Neural progenitor cell (in vitro differentiated cells): ENCODE measurements around the gene COMMD10. TPM values are rescaled to one million over a fixed set of nuclear protein-coding genes. Genes with fewer than 3 reads are reported as not detected.
A peak's percentile ranks its signal among the peaks of the same experiment; 100 is the strongest.

Experiments used
- DNase-seq: peaks from one replicate; pipeline ENCODE4 v3.0.0-alpha.2; 2016; ENCODE audit warnings: low spot score
- H2AFZ ChIP-seq: fragments of 200-600 bp; sonication (generic); replicated peaks from 2 replicates; pipeline ENCODE4 v1.6.1; 2016; ENCODE audit warnings: antibody characterized with exemption
- H3F3A ChIP-seq: fragments of 200-600 bp; sonication (generic); 2 replicates; pipeline ENCODE4 v1.6.1; 2016; ENCODE audit warnings: antibody characterized with exemption, low read depth
- H3K27ac ChIP-seq: fragments of 200-600 bp; sonication (generic); 2 replicates; pipeline ENCODE4 v1.5.1; 2016; ENCODE audit warnings: mild to moderate bottlenecking
- H3K27me3 ChIP-seq: fragments of 200-600 bp; sonication (generic); 2 replicates; pipeline ENCODE4 v1.6.1; 2016; ENCODE audit warnings: mild to moderate bottlenecking, moderate library complexity
- H3K36me3 ChIP-seq: fragments of 200-600 bp; sonication (generic); 2 replicates; pipeline ENCODE4 v1.5.1; 2016
- H3K4me1 ChIP-seq: fragments of 200-600 bp; sonication (generic); 2 replicates; pipeline ENCODE4 v1.6.1; 2016; ENCODE audit warnings: mixed run types
- H3K4me2 ChIP-seq: fragments of 200-600 bp; sonication (generic); 2 replicates; pipeline ENCODE4 v1.6.1; 2016
- H3K4me3 ChIP-seq: fragments of 200-600 bp; sonication (generic); 2 replicates; pipeline ENCODE4 v1.5.1; 2016
- H3K79me2 ChIP-seq: fragments of 200-600 bp; sonication (generic); 2 replicates; pipeline ENCODE4 v1.6.1; 2016; ENCODE audit warnings: low read depth
- H3K9ac ChIP-seq: fragments of 200-600 bp; sonication (generic); 2 replicates; pipeline ENCODE4 v1.6.1; 2016
- H3K9me3 ChIP-seq: fragments of 200-600 bp; sonication (generic); 2 replicates; pipeline ENCODE4 v1.5.1; 2016; ENCODE audit warnings: low read depth
- H4K20me1 ChIP-seq: fragments of 200-600 bp; sonication (generic); 2 replicates; pipeline ENCODE4 v1.6.1; 2016; ENCODE audit warnings: low read depth
- H3K27ac Mint-ChIP-seq: 3 replicates; pipeline ENCODE4 v1.8.0; 2021; ENCODE audit warnings: mixed read lengths
- H3K27me3 Mint-ChIP-seq: 2 replicates; pipeline ENCODE4 v1.8.0; 2022; ENCODE audit warnings: low read depth, mild to moderate bottlenecking, inconsistent platforms, moderate library complexity, mixed read lengths; ENCODE audit not compliant: insufficient read depth
- H3K36me3 Mint-ChIP-seq: 3 replicates; pipeline ENCODE4 v1.8.0; 2021; ENCODE audit warnings: mixed read lengths
- H3K4me1 Mint-ChIP-seq: 3 replicates; pipeline ENCODE4 v1.8.0; 2021; ENCODE audit warnings: mixed read lengths
- H3K4me3 Mint-ChIP-seq: 3 replicates; pipeline ENCODE4 v1.8.0; 2021; ENCODE audit warnings: mild to moderate bottlenecking, moderate library complexity, mixed read lengths
- H3K9me3 Mint-ChIP-seq: 3 replicates; pipeline ENCODE4 v1.8.0; 2020; ENCODE audit warnings: mixed read lengths
- EZH2 ChIP-seq: fragments of 200-600 bp; sonication (generic); IDR thresholded peaks from 2 replicates; pipeline ENCODE4 v1.6.1; 2017; ENCODE audit warnings: antibody characterized with exemption, mild to moderate bottlenecking, moderate library complexity
- EZH2phosphoT487 ChIP-seq: fragments of 200-600 bp; sonication (generic); IDR thresholded peaks from 2 replicates; pipeline ENCODE4 v1.6.1; 2017; ENCODE audit warnings: antibody characterized with exemption
- total RNA-seq: library from RNA; depleted of rRNA; stranded (reverse); fragments of >200 nt; gene quantifications from 2 replicates; pipeline ENCODE4 v1.2.3, GENCODE V29; 2015; ENCODE audit warnings: low replicate concordance
- TF ChIP-seq, protein P1 (sequence below): fragments of 200-600 bp; sonication (generic); IDR thresholded peaks from 2 replicates; pipeline ENCODE4 v1.5.1; 2017; ENCODE audit warnings: antibody characterized with exemption, mild to moderate bottlenecking

COMMD10 gene
- total RNA-seq, 1 donor from 2014 or later = 77.0 TPM

DNA sequence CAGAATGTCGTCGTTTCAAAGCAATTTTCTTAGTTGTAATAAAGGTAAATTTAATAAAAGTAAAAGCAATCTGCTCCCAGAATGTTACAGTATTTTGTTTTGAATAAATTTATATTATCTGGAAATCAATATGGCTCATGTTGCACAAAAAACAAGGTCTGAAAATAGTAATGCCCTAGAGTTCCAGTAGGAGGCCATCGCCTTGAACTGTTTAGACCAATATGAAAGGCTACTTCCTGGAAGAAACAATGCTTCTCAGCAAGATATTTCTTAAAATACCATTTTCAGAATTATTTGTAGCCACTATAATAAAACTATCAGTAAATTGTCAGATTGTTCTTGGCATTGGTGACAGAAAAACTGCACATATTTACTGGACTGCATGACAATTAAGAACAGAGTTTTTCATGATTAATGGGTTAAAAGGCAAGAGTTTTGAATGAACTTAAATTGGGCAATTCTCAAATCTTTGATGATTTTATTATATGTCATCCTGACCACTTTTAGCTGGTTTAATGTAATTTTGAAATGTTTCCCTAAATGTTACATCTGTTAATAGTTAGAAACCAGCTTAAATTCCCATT is 153.2 kb downstream of the COMMD10 start:
- Histone ChIP-seq H3K4me3 (no peak overlapping the region), H3K36me3 (no peaks in the 10 kb centered on the region), H3K9ac (no peak overlapping the region), H3F3A (no peaks in the 10 kb centered on the region), H3K27ac (no peak overlapping the region), H2AFZ (no peak overlapping the region), H3K4me2 (no peak overlapping the region), H4K20me1 (no peaks in the 10 kb centered on the region), H3K4me1 (no peaks in the 10 kb centered on the region), H3K9me3 (no peaks in the 10 kb centered on the region), H3K27me3 (no peaks in the 10 kb centered on the region), H3K79me2 (no peaks in the 10 kb centered on the region)
- TF ChIP-seq EZH2 = no peak
- TF ChIP-seq, protein P1, sequence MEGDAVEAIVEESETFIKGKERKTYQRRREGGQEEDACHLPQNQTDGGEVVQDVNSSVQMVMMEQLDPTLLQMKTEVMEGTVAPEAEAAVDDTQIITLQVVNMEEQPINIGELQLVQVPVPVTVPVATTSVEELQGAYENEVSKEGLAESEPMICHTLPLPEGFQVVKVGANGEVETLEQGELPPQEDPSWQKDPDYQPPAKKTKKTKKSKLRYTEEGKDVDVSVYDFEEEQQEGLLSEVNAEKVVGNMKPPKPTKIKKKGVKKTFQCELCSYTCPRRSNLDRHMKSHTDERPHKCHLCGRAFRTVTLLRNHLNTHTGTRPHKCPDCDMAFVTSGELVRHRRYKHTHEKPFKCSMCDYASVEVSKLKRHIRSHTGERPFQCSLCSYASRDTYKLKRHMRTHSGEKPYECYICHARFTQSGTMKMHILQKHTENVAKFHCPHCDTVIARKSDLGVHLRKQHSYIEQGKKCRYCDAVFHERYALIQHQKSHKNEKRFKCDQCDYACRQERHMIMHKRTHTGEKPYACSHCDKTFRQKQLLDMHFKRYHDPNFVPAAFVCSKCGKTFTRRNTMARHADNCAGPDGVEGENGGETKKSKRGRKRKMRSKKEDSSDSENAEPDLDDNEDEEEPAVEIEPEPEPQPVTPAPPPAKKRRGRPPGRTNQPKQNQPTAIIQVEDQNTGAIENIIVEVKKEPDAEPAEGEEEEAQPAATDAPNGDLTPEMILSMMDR = peak; percentile 40
- TF ChIP-seq EZH2phosphoT487 = no peak
- H3K4me1 Mint-ChIP-seq = no peaks in the 10 kb centered on the region
- no peak overlapping the region for H3K4me3 Mint-ChIP-seq
- peaks cover 2% of the 10 kb centered on the region for H3K36me3 Mint-ChIP-seq
- peak; percentile 4 for DNase-seq
- H3K27me3 Mint-ChIP-seq = no peaks in the 10 kb centered on the region
- no peak overlapping the region for H3K27ac Mint-ChIP-seq
- no peaks in the 10 kb centered on the region for H3K9me3 Mint-ChIP-seq

DNA sequence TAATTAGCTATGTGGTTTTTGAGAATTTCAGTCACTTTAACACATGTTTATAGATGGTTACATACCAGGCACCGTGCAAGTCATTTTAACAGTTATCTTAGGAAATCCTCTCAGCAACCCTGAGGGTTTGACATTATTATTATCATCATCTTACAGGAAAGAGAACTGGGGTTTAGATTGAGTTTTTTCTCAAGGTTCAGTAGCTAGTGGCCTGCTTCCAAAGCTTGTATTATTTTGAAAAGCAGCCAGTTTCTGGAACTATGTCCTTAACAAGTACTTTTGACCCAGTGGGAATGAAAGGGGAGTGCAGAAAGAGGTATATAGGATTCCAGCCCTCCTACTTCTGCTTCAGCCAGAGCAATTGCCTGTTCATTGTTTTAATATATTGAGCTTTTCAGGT is 157.5 kb downstream of the COMMD10 start:
- no peaks in the 10 kb centered on the region for H3K4me1 ChIP-seq
- TF ChIP-seq EZH2phosphoT487 (no peak), EZH2 (no peak)
- TF ChIP-seq, protein P1 = no peak
- no peak overlapping the region for H2AFZ ChIP-seq
- H3K79me2 ChIP-seq = no peaks in the 10 kb centered on the region
- no peak overlapping the region for H3K27ac ChIP-seq
- H3K9me3 ChIP-seq = no peaks in the 10 kb centered on the region
- no peak overlapping the region for H3K9ac ChIP-seq
- no peaks in the 10 kb centered on the region for H3F3A ChIP-seq
- no peaks in the 10 kb centered on the region for H3K27me3 ChIP-seq
- no peaks in the 10 kb centered on the region for H3K4me1 Mint-ChIP-seq
- H3K27ac Mint-ChIP-seq = no peak overlapping the region
- H4K20me1 ChIP-seq = no peaks in the 10 kb centered on the region
- no peak overlapping the region for H3K4me3 Mint-ChIP-seq
- H3K9me3 Mint-ChIP-seq = peaks cover 13% of the 10 kb centered on the region
- H3K36me3 ChIP-seq = no peaks in the 10 kb centered on the region
- no peak for DNase-seq
- no peak overlapping the region for H3K4me2 ChIP-seq
- H3K27me3 Mint-ChIP-seq = no peaks in the 10 kb centered on the region
- H3K36me3 Mint-ChIP-seq = peaks cover 3% of the 10 kb centered on the region
- no peak overlapping the region for H3K4me3 ChIP-seq

DNA sequence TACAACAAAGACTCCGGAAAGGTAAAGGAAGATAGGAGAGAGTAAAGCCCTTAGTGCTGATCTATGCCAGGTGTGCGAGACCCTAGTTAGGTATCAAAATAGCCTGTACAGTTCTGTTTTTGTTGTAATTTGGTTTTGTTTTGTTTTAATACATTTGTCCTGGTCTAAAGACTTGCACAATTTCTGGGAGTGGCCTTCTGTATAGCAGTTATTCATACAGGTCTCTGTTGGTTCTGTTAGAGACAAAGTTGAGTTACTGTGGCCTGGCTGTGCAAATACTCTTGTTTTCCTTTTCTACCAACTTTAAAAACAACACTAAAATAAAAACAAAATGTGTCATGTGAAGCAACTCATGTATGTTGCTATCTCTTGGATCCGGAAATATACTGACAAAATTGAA is 163.6 kb downstream of the COMMD10 start:
- Histone ChIP-seq H4K20me1 (no peaks in the 10 kb centered on the region), H3K4me1 (no peaks in the 10 kb centered on the region), H3K27me3 (no peaks in the 10 kb centered on the region), H3K36me3 (no peaks in the 10 kb centered on the region), H3F3A (no peaks in the 10 kb centered on the region), H3K4me3 (no peak overlapping the region), H2AFZ (no peak overlapping the region), H3K27ac (no peak overlapping the region), H3K9ac (no peak overlapping the region), H3K4me2 (no peak overlapping the region), H3K79me2 (no peaks in the 10 kb centered on the region), H3K9me3 (no peaks in the 10 kb centered on the region)
- peaks cover 3% of the 10 kb centered on the region for H3K36me3 Mint-ChIP-seq
- no peak for TF ChIP-seq EZH2phosphoT487
- TF ChIP-seq EZH2 = no peak
- TF ChIP-seq, protein P1 = no peak
- no peaks in the 10 kb centered on the region for H3K4me1 Mint-ChIP-seq
- no peaks in the 10 kb centered on the region for H3K27me3 Mint-ChIP-seq
- H3K27ac Mint-ChIP-seq = no peak overlapping the region
- H3K4me3 Mint-ChIP-seq = no peak overlapping the region
- H3K9me3 Mint-ChIP-seq = peaks cover 13% of the 10 kb centered on the region
- DNase-seq = no peak
